ENCODE data around the gene CCDC17.
"Not testable (repeated sequence)": the region's sequence is repeated elsewhere in the genome, so short reads cannot be mapped to it uniquely, and the experiment has no call there.

CCDC17 gene

DNA sequence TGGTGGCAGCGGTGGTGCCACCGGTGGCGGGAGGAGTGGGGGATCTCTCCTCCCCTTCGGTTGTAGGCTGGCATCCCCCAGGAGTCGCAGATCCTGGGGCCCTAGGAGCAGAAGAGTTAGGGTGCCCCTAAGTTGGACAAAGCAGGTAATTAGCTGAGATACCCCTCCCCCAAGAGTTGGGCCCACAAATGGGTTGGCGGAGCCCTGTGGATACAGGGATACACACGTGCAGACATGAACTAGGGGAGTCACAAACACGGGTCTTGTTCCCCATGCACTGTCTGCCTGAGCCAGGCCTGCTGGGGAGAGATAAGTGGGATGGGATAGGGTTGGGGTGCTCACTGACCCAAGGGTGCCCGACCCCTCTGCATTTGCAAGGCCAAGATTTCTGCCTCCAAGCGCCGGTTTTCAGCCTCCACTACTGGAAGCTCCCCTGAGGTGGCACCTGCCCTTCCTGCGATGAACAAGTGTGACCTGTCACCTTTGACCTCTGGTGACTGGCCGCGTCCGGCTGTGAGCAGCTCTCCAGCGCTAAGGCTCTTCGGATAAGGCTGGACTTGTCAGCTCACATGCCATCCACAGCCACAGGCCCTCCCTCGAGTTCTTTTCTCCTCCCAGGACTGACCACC lies 1.8 kb downstream of the CCDC17 start:
- peak; percentile 23 for DNase-seq (ENCODE audit: low spot score)

DNA sequence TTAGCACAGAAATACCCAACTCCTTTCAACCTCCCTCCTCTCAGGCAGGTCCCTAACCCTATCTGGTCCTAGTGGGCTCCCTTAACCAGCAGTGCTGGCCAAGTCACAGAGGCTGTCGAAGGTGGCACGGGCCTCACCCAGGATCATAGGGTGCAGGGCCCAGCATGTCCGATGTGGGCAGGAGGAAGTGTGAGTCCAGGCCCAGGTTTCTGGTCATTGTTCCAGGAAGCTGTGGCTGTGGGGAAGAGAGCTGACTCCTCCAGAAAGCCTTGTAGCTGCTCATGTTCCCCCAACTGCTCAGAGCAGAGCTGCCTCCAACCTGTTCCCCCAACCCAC lies 2.4 kb downstream of the CCDC17 start:
- DNase-seq (ENCODE audit: low spot score): peak; percentile 20

DNA sequence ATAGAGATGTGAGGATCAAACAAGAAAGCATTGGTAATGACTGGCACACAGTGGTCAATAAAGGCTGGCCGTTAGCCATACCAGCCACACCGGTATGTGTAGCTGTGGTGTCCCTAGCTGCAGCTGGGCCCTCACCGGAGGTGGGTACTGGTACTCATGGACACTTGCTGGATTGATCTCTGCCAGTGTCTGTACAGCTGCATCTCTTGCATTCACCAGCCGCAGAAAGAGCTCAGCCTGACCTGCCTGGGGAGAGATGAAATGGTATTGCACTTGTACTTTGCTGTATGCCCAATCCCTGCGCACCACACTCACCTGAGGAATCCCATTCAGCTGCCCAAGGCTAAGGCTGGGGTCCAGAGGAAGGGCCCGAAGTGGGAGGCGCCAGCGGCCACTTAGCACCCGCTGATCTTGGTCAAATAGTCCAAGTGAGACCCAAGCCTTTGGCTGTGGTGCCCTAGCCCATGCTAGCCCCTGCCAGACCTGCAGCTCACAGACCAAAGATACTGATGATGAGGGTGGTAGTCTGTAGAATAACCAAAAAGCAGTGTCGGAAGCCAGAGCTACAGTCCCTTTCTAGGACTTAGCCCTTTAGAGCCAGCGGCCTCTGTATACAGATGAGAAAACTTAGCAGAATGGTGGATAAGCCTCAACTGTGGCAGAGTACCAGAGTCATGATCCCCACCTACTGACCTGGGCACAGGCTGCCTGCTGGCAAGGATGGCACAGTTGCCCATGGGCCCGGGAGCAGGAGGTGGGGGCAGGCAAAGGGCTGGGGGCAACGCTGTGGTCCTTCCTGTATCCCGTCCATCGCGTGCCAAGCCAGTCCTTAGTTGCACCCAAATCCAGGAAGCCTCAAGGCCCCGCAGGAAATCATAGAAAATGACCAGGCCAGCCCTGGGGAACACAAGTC lies 3.0 kb downstream of the CCDC17 start:
- no peak for DNase-seq (ENCODE audit: low spot score)

DNA sequence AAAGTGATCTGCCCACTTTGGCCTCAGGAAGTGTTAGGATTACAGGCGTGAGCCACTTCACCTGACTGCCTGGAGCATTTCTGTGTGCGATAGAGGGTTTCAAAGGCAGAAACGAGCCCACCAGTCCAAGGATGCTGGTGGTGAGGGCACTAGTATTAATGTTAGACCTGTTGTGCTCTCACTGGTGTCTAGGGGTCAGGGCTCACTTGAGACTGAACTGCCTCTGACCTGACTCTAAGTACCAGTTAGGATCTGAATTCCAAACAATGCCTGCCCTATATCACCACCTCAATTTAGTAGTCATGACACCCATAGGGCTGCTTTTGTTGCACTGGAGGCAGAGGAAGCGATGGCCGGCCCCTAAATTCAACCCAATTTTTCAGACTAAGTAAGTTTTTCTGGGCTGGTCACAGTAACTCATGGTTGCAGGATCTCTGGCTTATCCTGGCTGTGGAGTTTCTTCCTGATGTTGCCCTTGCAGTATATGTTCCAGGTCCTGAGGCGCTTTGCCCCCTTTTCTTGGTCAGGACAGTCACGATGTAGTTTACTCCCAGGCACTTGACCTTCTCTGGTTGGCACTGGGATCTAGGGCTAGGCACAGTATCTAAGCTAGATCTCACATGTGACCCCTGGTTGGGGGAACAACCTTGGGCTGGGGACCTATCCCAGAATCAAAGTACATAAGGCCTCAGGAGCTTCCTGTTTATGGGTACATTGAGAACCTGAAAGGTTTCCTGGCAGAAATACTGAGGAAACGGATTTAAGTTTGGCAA lies 4.5 kb downstream of the CCDC17 start:
- no peak for DNase-seq (ENCODE audit: low spot score)

DNA sequence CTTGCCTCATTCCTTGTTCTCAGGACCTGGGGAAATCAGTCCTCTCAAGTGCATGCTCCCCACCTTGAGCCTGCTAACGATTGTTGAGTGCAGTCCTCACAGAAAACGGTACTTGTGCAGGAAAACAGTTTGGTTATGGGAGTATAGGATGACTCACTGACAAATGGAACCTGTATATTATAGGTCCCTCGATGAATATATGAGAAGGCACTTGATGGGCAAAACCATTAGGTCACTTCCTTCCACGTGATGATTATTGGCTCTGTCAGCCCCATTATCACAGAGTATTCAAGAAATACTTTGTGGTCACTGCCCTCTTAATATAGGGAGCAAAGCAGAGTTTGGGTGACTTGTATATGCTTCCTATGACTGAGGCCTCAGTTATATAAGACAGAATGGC lies 6.2 kb downstream of the CCDC17 start:
- DNase-seq (ENCODE audit: low spot score): no peak

DNA sequence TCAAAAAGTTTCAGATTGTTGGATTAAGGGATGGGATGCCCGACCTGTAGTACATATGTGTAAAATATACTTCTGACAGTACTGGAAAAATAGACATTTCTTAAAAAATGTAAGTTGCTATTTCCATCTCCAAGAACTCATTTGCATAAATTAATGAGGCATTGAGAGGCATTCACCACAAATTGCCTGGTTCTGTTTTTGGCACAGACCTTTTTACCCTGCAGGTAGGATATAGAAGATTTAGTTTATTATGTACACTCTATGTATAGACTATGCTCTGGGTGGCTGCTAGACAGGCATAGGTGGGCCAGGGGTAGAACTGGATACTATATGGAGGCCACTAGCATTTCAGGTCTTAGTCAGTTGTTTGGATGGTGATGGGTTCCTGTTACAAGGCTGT lies 8.0 kb downstream of the CCDC17 start:
- DNase-seq (ENCODE audit: low spot score): no peak

DNA sequence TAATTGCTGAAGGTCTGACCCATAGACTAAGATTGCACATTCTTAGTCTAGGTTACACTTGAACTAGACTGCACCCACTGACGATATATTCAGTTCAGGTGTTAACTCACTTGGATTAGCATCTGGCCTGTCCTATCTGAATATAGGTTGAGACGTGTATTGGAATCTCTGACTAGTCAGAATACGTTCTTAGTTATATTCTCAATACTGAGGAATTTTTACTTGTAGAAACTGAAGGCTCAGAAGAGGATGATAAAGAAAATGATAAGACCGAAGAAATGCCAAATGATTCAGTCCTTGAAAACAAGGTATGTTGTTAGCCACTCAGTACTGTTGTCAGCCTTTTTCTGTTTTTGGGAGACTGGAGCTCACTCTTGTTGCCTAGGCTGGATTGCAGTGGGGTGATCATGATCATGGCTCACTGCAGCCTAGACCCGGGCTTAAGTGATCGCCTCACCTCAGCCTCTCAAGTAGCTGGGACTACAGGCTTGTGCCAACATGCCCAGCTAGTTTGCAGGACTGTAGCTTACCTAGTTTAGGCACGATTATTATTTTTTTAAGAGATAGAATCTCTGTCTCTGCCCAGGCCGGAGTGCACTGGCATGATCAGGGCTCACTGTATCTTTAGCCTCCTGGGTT lies 10.8 kb downstream of the CCDC17 start:
- no peak for DNase-seq (ENCODE audit: low spot score)

DNA sequence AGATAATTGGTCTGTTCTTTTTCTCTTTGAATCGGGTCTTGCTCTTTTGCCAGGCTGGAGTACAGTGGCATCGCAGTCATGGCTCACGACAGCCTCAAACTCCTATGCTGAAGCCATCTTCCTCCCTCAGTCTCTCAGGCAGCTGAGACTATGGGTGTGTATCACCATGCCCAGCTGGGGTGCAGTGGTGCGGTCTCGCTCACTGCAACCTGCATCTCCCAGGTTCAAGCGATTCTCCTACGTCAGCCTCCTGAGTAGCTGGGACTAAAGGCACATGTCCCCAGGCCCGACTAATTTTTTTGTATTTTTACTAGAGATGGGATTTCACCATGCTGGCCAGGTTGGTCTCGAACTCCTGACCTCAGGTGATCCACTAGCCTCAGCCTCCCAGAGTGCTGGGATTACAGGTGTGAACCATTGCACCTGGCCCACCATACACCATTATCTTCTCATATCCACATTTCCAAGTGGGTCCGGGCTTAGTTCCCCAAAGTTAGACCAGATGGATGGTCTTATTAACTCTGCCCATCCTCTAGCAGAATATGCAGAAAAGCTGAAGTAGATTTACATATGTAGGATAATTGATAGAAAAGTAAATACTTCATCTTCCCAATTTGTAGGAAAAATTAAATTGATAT lies 13.1 kb downstream of the CCDC17 start:
- no peak for DNase-seq (ENCODE audit: low spot score)

DNA sequence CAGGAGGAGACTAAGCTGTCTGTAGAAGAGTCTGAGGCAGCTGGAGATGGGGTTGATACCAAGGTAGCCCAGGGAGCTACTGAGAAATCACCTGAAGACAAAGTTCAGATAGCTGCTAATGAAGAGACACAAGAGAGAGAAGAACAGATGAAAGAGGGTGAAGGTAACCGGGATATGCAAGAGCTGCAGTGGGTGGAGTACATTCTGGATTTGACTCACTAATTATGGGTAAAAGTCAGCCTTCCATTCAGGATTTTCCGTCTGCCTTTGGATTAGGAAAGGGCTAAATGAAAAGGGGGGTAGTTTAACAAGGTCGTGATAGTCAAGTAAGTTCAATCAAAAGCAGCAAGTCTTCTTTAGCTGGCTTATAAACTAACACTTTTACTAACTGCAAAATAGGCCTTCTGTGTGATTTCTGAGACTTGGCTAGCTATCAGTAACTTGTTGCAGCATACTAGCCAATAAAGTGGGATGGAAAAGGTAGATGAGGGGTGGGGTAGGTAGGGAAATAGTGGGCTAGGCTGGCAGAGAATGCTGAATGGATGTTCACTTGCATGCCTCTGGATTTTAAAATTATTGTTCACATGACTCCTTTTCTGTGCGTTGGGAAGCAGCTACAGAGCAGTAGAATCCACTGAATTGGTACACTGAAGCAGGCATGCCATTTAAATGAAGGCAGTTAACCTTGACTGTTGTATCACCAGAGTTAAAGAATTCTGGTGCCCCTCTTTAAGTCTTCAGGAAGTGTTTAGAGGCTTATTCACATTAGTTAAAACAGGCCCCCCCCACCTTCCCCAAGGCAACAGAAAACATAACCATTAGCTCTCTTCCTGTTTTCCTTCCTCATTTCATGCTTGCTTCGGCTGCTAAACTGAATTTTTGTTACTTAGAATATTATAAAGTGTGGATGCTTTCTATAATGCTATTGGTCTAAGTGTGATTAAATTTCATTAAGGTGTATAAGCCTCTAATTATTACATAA lies 15.4 kb downstream of the CCDC17 start:
- DNase-seq (ENCODE audit: low spot score): no peak

DNA sequence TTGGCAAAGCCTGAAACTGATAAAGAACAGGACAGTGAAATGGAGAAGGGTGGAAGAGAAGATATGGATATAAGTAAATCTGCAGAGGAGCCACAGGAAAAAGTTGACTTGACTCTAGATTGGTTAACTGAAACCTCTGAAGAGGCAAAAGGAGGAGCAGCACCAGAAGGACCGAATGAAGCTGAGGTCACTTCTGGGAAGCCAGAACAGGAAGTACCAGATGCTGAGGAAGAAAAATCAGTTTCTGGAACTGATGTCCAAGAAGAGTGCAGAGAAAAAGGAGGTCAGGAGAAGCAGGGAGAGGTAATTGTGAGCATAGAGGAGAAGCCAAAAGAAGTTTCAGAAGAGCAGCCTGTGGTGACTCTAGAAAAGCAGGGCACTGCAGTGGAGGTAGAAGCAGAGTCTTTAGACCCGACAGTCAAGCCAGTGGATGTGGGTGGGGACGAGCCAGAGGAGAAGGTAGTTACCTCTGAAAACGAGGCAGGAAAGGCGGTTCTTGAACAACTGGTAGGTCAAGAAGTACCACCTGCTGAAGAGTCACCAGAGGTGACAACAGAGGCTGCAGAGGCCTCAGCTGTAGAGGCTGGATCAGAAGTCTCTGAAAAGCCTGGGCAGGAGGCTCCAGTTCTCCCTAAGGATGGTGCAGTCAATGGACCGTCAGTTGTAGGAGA lies 16.3 kb downstream of the CCDC17 start:
- DNase-seq (ENCODE audit: low spot score): no peak

DNA sequence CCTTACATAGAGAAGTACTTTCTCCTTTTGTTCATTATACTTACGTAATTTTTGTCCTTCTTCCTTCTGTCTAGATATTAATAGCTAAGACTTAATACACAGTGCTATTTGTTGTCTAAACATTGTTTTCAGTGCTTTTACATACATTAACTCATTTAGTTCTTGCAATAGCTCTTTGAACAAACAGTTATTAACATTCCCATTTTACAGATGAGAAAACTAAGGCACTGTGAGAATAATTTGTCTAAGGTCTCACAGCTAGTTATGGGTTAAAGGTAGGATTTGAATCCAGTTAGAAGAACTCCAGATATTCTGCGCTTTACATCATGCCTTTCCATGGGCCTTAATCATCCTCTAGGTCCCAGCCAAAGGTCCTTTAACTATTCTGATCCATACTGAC lies 19.6 kb downstream of the CCDC17 start:
- no peak for DNase-seq (ENCODE audit: low spot score)

DNA sequence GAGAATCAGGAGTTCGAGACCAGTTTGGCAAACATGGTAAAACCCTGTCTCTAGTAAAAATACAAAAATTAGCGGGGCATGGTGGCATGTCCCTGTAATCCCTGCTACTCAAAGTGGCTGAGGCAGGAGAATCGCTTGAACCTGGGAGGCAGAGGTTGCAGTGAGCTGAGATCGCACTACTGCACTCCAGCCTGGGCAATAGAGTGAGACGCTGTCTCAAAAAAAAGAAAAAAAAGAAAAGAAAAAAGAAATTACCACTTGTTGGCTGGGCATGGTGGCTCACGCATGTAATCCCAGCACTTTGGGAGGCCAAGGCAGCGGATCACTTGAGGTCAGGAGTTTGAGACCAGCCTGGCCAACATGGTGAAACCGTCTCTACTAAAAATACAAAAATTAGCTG lies 27.1 kb downstream of the CCDC17 start:
- DNase-seq (ENCODE audit: low spot score): not testable (repeated sequence)

DNA sequence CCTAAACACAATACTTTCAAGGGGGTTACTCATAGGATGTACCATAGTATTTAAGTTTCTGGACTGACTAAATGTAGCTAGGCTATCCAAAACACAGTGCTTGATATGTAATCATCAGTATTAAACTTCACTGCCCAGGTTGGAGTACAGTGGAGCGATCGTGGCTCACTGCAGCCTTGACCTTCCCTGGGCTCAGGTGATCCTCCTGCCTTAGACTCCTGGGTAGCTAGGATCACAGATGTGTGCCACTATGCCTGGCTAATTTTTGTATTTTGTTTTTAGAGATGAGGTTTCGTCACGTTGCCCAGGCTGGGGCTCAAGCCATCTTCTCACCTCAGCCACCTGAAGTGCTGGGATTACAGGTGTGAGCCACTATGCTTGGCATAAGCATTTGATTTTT lies 29.4 kb downstream of the CCDC17 start:
- DNase-seq (ENCODE audit: low spot score): no peak

DNA sequence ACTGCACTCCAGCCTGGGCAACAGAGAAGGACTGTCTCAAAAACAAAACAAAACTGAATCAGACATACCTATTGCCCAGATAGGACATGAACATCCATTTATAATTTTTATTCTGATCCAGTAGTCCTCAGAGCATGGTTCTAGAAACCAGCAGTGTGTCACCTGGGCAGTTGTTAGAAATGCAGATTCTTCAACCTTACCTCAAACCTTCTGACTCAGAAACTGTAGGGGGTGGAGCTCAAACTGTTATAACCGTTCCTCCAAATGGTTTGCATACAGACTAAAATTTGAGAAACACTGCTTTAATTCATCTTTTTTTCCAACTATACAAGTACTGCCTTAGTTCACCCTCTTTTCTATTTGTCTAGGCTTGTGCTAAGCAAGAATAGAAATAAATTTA lies 34.0 kb downstream of the CCDC17 start:
- no peak for DNase-seq (ENCODE audit: low spot score)

DNA sequence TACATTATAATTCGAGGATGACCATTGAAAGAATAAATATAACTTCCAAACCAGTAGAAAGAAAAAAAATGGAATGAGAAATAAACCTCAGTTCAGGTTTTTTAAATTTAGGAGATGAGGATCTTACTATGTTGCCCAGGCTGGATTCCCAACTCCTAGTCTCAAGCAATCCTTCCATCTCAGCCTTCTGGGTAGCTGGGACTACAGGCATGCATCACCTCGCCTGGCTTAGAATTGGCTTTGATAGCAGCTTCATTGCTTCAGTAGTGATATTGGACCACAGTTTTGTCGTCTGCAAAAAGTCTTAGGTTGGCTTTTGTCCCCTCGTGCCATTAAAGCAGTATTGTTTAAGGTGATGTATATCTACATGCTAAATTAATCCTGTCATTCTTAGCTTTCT lies 37.1 kb downstream of the CCDC17 start:
- no peak for DNase-seq (ENCODE audit: low spot score)

DNA sequence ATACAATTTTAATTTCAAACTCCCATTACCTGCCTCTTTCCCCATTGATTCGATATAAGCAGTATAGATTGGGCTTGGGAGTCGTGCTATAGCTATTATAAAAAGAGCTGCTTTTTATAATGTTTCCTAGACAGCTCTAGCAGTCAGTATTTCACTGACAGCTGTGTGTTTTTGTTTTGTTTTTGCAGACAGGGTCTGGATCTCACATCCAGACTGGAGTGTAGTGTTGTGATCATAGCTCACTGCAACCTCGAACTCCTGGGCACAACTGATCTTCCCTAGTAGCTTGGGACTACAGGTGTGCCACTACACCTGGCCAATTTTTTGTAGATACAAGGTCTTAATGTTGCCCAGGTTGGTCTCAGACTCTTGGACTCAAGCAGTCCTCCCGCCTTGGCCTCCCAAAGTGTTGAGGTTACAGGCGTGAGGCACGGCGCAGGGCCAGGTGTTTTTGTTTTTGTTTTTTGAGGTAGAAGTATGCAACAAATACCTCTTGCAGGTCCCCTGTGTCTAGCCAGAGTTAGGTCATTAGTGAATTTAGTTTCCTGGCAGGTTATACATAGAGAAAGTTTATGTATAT lies 38.3 kb downstream of the CCDC17 start:
- no peak for DNase-seq (ENCODE audit: low spot score)

DNA sequence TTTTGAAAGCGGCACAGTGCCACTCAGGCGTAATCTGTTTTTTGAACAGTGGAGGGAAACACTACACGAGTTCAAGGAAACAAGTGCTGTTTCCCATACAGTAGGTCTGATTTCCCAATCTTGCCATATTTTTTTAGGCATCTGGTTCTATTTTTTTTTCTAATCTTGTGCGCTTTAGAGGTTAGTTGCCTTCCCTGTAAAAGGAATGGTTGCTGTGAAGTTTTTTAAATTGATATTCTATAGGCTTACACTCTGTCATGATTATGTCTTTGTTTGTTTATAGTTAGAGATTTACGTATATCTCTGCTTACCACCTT lies 38.8 kb downstream of the CCDC17 start:
- DNase-seq (ENCODE audit: low spot score): no peak

DNA sequence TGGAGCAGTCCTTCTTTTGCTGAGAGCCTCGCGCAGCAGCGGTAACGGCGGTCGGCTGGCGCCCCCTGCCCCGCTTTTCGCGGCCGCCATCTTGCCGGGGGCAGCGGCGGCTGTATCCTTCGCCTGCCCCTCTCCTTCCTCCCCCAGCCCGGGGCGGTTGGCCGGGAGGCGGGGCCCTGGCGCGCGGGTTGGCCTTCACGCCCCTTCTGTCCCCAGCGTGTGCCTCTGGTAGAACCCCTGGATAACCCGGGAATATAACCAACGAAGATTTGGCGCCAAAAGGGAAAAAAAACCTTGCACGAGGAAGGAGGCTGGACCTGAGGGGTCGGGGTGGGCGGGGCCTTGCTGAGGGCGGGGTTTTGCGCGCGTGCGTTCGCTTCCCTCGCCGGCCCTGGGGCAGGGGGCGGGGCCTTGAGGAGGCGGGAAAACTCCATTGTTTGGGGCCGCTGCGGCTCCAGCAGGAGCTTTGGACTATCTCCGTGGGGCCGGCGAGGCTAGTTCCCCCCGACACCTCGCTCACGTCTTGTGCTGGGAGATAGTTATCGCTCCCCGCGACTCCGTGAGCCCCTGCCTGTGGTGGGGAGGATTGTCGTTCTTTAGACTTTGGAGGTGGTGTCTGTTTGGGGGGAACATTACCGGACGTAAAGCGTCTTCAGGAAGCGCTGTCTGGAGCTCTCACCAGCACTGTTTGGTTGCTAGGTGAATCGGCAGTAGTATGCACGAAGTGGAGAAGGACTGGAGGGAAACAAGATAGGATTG lies 39.3 kb downstream of the CCDC17 start:
- DNase-seq (ENCODE audit: low spot score): peak; percentile 97

DNA sequence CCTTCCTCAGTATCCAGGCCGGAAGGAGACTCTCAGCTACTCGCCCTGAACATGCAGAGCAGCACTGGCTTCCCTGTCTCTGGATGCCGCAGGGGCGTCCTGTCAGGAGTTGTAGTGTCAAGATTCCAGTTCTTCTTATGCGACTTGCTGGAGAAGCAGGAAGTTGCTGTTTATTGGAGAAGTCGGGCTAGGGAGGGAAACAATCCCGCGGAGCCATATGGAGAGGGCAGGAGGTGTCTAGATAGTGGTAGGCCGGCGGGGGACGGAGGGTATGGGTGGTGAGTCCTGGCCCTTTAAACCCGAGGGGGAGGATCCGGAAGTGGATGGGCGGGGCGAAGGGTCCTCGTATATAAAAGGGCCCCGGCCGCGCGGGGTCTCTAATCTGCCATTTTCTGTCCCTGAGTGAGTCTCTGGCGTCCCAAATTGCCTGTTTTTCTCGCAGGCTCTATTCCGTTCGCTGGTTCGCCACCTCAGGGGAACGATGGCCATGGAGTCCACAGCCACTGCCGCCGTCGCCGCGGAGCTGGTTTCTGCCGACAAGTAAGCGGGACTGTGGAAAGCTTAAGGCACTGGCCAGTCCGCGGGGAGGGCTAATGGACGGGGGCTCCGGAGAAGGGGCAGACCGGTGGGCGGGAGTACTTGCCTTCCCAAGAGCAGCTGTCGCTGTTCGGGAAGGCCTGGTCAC lies 40.0 kb downstream of the CCDC17 start, which contains the start of gene NASP:
TSS of gene NASP (plus strand) at position 376 of the 685 bp plus-strand sequence. CDS start at position 482, 106 bp downstream.
- peak; percentile 92 for DNase-seq (ENCODE audit: low spot score)
